ENCODE results near the gene MGAT1.

MGAT1 gene

DNA sequence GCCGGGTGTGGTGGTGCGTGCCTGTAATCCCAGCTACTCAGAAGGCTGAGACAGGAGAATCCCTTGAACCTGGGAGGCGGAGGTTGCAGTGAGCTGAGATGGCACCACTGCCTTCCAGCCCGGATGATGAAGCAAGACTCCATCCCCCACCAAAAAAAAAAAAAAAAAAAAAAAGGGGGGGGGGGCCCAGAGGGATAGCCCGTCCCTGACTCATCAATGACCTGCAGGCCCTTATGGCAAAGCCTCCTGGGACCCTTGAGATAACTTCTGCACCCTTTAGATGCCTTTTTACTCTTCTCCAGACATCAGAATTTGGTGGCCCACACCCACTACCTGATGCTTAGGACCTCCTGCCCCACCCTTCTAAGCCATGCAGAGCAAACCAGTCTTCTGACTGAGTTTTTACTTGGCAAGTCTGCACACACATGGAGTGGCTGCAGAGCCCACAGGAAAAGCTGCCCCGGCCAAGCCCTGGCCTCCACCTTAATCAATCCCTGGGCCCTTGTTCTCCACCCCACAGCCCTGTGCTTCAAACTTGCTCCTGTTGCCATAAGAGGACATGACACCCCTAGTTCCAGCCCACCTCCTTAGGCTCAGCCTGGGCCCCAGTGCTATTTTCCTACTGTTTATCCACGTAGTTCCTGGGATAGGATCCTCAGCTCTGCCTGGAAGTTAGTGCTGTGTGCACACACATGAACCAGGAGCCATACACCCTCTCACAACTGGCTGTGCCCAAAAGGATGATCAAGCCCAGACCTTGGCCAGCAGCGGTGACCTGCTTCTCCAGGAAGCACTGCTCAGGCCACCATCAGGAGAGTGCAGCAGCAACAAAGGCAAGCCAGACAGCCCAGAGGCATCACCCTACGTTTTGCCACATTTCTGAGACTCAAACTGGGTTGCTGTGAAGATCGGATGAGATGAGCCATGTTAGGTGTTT is 5.1 kb downstream of the MGAT1 start:
- H3K4me3 ChIP-seq (ENCODE audit: low read depth, low read length) = no peak overlapping the region
- no peak for DNase-seq (ENCODE audit: low read depth, low spot score)
- in situ Hi-C loops (cut with HindIII; ENCODE audit: low sequenced_read_pairs) = no loop called here
- TF ChIP-seq, protein P1, sequence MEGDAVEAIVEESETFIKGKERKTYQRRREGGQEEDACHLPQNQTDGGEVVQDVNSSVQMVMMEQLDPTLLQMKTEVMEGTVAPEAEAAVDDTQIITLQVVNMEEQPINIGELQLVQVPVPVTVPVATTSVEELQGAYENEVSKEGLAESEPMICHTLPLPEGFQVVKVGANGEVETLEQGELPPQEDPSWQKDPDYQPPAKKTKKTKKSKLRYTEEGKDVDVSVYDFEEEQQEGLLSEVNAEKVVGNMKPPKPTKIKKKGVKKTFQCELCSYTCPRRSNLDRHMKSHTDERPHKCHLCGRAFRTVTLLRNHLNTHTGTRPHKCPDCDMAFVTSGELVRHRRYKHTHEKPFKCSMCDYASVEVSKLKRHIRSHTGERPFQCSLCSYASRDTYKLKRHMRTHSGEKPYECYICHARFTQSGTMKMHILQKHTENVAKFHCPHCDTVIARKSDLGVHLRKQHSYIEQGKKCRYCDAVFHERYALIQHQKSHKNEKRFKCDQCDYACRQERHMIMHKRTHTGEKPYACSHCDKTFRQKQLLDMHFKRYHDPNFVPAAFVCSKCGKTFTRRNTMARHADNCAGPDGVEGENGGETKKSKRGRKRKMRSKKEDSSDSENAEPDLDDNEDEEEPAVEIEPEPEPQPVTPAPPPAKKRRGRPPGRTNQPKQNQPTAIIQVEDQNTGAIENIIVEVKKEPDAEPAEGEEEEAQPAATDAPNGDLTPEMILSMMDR (IDR thresholded peaks at IDR 0.05; ENCODE audit: low read depth, low read length) = no peak

DNA sequence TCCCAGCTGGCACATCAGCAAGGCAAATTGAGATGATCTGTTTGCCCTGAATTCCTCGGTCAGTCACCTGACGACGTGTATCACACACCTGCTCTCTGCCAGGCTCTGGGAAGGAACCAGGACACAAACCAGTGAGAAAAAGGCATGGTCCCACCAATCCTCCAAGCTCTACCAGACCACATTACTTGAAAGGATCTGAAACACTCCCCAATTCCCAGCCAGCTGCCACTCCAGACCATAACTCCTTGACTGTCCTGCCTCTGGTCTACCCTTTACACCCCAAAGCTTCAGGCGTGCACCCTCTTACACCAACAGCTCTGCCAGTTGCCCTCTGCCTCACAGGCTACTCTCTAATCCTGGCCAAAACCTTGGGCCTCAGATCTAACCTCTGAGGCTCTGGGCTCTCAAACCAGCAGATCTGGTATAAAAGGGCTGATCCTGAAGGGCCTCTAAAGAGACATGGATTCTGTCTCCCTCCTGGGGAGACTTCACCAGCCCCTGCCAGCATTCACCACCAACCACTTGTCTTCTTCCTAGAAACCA is 6.8 kb downstream of the MGAT1 start:
- no peak overlapping the region for H3K4me3 ChIP-seq (ENCODE audit: low read depth, low read length)
- in situ Hi-C loops (cut with HindIII; ENCODE audit: low sequenced_read_pairs) = no loop called here
- no peak for DNase-seq (ENCODE audit: low read depth, low spot score)
- TF ChIP-seq, protein P1 (IDR thresholded peaks at IDR 0.05; ENCODE audit: low read depth, low read length) = no peak

DNA sequence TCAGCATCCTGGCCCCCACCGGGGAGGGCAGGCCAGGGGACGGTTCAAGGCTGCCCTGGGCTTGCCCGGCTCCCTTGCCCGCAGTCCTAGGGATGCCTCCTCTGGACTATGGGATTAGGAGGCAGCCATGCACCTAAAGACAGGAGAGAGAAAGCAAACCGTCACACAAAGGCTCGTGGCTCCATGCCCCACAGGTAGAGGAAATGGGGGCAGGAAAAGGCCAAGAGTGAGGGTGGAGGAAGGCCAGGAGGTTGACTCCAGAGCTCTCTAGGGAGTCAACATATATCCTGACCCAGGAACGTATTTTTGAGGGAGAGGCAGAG is 9.7 kb downstream of the MGAT1 start:
- in situ Hi-C loops (cut with HindIII; ENCODE audit: low sequenced_read_pairs) = no loop called here
- TF ChIP-seq, protein P1 (IDR thresholded peaks at IDR 0.05; ENCODE audit: low read depth, low read length) = no peak
- no peak for DNase-seq (ENCODE audit: low read depth, low spot score)
- no peak overlapping the region for H3K4me3 ChIP-seq (ENCODE audit: low read depth, low read length)

DNA sequence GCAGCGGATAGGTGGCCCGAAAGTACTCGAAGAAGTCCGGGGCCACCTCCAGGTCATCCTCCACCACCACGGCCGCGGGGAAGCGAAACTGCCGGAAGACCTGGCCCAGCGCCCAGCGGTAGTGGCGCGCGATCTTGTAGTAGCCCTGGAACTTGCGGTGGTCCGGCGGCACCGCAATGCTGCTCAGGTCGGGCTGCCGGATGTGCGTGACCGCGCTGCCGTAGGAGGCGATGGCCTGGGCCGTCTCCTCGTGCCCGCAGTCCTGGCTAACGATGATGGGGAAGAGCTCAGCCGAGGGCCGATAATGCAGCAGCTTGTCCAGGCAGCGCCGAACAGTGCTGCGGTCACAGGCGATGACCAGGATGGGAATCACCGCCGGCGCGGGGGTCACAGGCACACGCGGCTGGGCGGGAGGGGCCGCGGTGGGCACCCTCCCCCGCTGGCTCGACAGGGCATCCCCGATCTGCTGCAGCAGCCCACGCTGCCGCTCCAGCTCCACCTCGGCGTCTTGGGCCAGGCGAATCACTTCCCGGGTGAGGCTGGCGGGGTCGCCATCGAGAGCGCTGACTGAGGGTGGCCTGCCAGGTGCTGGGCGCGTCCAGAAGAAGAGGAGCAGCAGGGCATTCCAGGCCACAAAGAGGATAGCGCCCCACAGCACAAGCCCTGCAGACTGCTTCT is 10.2 kb downstream of the MGAT1 start:
- no peak for DNase-seq (ENCODE audit: low read depth, low spot score)
- in situ Hi-C loops (cut with HindIII; ENCODE audit: low sequenced_read_pairs) = no loop called here
- no peak overlapping the region for H3K4me3 ChIP-seq (ENCODE audit: low read depth, low read length)
- TF ChIP-seq, protein P1 (IDR thresholded peaks at IDR 0.05; ENCODE audit: low read depth, low read length) = no peak

DNA sequence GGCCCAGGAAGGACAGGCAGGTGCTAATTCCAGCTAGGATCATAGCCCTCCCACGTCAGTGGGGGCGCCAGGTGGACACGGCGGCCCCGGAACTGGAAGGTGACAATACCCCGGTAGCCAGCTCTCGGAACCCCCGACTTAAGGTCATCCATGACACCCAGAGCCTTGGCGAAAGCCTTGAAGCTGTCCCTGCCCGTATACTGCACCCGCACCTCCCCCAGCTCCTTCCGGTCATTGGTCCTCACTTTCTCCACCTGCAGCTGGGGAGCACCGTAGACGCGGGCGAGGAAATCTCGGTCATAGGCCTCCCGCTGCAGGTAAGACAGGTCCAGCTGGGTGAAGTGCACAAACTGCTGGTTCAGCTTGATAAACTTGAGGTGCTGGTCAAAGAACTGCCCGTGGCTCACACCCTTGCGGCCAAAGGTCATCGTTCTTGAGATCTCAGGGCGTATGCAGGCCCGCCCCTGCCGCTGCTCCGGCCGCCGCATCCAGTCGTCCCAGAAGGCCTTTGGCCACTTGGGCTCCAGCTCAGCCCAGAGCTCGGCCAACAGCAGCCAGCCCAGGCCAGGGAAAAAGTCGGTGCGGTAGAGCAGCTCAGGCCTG is 10.9 kb downstream of the MGAT1 start:
- TF ChIP-seq, protein P1 (IDR thresholded peaks at IDR 0.05; ENCODE audit: low read depth, low read length) = no peak

DNA sequence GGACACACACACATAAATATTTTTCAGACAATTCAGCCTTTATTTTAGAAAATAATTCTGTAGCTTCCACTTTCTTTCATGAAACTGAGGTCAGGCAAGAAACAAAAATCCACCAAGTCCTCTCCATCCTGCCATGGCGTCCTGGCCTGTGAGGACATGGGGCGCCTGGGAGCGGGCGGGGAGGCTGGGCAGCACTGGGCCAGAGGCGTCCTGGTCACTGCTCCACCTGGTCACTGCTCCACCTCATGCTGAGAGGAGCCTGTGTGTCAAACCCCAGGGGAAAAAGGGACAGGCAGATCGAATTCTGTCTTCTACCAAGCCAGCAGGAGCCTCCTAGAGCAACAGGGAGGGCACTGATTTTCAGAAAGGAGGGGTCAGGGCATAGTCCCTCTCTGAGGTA is 12.1 kb downstream of the MGAT1 start:
- in situ Hi-C loops (cut with HindIII; ENCODE audit: low sequenced_read_pairs) = no loop called here
- TF ChIP-seq, protein P1 (IDR thresholded peaks at IDR 0.05; ENCODE audit: low read depth, low read length) = no peak
- no peak for DNase-seq (ENCODE audit: low read depth, low spot score)
- no peak overlapping the region for H3K4me3 ChIP-seq (ENCODE audit: low read depth, low read length)

More for the DNA sequence above, 10.9 kb downstream of the MGAT1 start:
- no peak for DNase-seq (ENCODE audit: low read depth, low spot score)
- no peak overlapping the region for H3K4me3 ChIP-seq (ENCODE audit: low read depth, low read length)
- in situ Hi-C loops (cut with HindIII; ENCODE audit: low sequenced_read_pairs) = no loop called here
